ENCODE measurements around the gene GIT1. TPM values are rescaled to one million over a fixed set of nuclear protein-coding genes. Genes with fewer than 3 reads are reported as not detected.

GIT1 gene
- total RNA-seq, 8 experiments from 2014 or later, result 27.1 to 43.8 (median 32.0) TPM

DNA sequence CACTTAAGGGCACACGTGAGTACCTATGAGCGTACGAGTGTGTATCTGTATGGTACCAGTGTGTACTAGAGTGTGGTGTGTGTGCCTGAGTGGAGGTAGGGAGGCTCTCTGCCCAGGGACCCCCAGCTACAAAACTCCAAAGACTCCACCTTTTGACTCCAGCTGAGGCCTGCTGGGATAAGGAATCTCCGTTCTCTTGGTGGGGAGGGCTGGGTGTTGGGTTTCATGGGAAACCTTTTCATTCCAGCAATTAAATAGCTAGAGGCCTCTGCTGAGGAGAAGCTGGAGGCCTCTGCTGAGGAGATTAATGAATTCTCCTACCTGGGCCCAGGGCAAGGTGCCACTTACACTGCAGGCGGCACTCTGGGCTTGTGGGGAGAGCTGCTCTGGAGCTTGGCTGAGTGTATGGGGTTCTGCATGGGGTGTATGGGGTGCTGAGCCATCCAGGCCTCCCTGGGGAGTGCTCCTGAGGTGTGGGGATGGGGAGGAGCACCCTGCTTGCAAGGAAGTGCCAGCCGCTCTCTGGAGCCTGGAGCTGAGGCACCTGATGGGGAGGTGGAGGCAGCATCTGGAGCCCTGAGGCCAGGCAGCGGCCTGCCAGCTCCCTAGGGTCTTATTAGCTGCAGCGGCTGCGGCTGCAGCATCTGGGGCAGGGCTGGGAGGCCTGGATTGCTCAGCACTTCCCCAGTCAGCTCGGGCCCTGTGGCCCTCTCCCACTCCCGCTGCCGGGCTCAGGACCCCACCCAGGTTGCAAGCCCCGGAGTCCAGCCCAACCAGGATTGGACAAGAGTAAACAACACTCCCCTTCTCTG lies 8.1 kb upstream of the GIT1 start:
- in situ Hi-C loops (cut with MboI; ENCODE audit: low pct_unique_long_range_greater_than_20kb in 2 of 9, low sequenced_read_pairs in 9 of 9, unreplicated experiment in 9 of 9), result no loop called here
- Histone ChIP-seq H3K4me1 (replicated peaks in 1 of 2) (peaks cover 30 to 34% of the 10 kb centered on the region in 2 donors), H3K27ac (no peak overlapping the region), H3K4me3 (no peak overlapping the region)
- WGBS, 10 experiments, result 0 to 73% (median 35%) methylated on average over 1 to 6 of the region's 13 CpGs; no CpG with 5 or more reads in 4 of the 10 experiments
- ATAC-seq (replicated peaks in 6 of 8), result peak in 6 of 8 experiments; percentile 2 to 38 (median 14)

DNA sequence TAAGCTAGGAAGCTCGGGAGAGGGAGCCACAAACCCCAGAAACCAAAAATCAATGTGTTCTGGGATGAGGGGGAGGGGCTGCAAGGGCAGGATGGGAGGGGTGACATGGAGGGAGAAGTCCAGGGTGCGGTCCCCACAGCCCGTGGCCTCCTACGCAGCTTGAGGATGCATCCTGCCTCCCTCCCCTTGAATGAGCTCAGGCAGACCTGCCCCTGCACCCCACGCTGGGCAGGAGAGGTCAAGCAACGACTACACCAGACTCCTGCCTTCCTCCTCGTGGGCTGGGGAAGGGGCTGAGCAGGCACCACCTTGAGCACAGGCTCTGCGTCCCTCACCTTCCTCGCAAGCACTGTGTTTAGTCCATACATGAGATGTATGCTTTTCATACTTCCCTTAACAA lies 7.4 kb upstream of the GIT1 start:
- Histone ChIP-seq H3K4me3 (no peak overlapping the region), H3K4me1 (replicated peaks in 1 of 2) (peaks cover 37 to 42% of the 10 kb centered on the region in 2 donors)

DNA sequence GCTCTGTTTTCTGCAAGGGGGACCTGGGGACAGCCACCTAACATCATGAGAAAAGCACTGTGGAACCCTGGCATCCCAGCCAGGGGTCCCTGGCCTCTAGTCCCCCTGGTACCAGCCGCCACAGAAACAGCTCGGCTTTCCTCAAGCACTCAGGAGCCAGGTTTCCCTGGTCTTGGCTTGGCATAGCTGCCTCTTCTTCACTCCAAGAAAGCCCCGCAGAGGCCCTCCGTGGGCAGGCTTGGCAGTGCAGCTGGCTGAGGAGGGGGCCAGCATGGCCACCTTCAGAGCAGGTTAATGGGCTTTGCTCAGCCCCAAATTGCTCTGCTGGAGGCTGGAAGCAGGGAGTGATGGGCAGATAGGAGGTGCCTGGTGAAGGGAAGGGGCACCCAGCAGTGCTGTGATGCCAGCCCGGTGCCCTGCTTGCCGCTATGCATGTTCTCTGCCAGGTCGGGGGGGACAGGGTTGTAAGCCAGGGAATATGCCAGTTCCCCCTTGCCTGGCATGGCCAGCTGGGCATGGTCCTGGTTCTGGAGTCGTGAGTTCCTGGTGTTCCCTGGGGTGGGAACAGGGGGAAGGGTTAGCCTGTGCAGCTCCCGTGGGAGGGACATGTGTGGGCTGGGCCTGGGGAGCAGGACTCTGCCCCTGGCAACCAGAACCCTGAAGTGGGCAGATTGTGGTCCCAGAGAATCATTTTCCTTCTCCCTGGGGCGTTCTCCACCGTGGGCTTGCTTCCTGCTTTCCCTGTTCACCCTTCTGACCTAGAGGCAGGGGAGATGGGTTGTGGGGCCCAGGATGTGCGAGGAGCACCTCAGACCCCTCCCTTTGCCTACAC lies 6.7 kb upstream of the GIT1 start:
- Histone ChIP-seq H3K27ac (no peak overlapping the region), H3K4me1 (replicated peaks in 1 of 2) (peaks cover 42 to 46% of the 10 kb centered on the region in 2 donors), H3K4me3 (no peak overlapping the region)
- no peak for ATAC-seq (replicated peaks in 6 of 8)
- 60 to 100% (median 85%) methylated on average over 1 to 4 of the region's 12 CpGs; no CpG with 5 or more reads in 5 of the 10 experiments for WGBS, 10 experiments
- in situ Hi-C loops (cut with MboI; ENCODE audit: low pct_unique_long_range_greater_than_20kb in 2 of 9, low sequenced_read_pairs in 9 of 9, unreplicated experiment in 9 of 9), result no loop called here

More for the DNA sequence above, 7.4 kb upstream of the GIT1 start:
- no peak overlapping the region for H3K27ac ChIP-seq
- 93% methylated on average over 2 of the region's 9 CpGs; no CpG with 5 or more reads in 9 of the 10 experiments for WGBS, 10 experiments
- peak in 3 of 8 experiments; percentile 18 to 72 (median 66) for ATAC-seq (replicated peaks in 6 of 8)
- in situ Hi-C loops (cut with MboI; ENCODE audit: low pct_unique_long_range_greater_than_20kb in 2 of 9, low sequenced_read_pairs in 9 of 9, unreplicated experiment in 9 of 9), result no loop called here

DNA sequence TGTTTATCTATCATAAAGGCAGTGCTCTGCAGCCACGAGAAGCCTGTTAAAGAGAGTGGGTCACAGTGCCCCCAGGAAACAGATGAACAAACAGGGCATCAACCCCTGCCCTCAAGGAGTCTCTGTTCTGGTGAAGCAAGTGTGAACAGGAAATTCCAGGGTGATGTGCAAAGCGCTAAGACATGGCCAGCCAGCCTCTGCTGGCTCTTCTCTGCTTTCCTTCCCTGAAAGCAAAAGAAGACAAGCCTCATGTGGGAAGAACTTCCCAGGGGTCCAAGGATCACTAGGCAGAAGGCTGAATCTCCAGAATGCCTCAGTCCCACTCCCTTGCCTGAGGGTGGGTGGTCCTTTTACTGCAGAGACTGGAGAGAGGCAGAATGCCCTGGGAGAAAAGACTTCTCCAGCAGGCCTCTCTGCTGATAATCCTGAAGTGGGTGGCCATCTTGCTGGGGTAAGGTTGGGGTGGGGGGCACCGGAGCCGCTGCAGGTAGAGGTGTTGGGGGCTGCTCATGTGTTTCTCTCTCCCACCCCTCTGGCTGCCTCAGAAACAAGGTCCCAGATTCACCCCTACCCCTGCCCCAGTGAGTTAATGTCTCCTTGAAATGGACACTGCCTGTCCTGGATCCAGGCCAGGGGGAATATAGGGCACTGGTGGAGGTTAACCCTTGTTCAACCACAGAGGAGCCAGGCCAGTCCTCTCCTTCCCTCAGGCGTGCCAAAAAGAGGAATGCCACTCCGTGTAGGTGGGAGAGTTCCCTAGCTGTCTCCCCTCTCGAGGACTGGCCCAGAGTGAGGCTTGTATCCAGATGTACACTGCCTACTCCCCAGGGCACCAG lies 5.9 kb upstream of the GIT1 start:
- peaks cover 50 to 54% of the 10 kb centered on the region in 2 donors for H3K4me1 ChIP-seq (replicated peaks in 1 of 2)
- no peak overlapping the region for H3K4me3 ChIP-seq
- no peak for ATAC-seq (replicated peaks in 6 of 8)

DNA sequence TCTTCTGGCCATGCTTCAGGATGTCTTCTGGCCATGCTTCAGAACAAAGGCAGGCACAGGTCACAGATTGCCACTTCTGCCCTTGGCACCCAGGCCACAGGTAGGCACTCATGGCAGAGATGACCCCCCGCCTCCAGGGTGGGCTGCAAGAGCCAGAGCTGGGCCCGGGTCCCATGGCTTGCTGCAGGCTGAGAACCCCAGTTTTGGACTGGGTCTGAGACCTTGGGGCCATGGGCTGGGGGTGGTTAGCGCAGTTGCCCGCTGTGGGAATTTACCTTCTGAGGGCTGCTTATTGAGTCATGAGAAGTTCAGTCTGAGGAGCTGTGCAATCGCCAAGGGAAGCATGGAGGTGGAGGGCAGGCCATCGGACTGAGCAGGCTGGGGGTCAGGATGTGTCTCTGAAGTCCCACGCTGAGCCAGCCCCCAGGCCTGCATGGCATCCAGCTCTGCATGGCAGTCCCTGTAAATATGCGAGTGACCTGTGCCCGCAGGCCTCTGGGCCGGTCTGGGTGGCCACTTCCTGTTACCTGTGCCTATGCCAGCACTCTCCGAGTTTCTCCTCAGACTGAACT lies 5.2 kb upstream of the GIT1 start:
- ATAC-seq (replicated peaks in 6 of 8), result no peak
- 86 to 100% (median 100%) methylated on average over 1 to 8 of the region's 11 CpGs; no CpG with 5 or more reads in 5 of the 10 experiments for WGBS, 10 experiments
- in situ Hi-C loops (cut with MboI; ENCODE audit: low pct_unique_long_range_greater_than_20kb in 2 of 9, low sequenced_read_pairs in 9 of 9, unreplicated experiment in 9 of 9), result no loop called here
- Histone ChIP-seq H3K4me3 (peak overlapping the region; percentile 75 to 98 (median 88)), H3K27ac (no peak overlapping the region), H3K4me1 (replicated peaks in 1 of 2) (peaks cover 57 to 61% of the 10 kb centered on the region in 2 donors)

More for the DNA sequence above, 5.9 kb upstream of the GIT1 start:
- in situ Hi-C loops (cut with MboI; ENCODE audit: low pct_unique_long_range_greater_than_20kb in 2 of 9, low sequenced_read_pairs in 9 of 9, unreplicated experiment in 9 of 9), result no loop called here
- 20 to 71% (median 50%) methylated on average over 1 to 5 of the region's 7 CpGs; no CpG with 5 or more reads in 5 of the 10 experiments for WGBS, 10 experiments
- H3K27ac ChIP-seq, result no peak overlapping the region

GRCh38 chr17:29593591-29594518 lies 4.4 kb upstream of the GIT1 start:
- WGBS, 10 experiments, result 0 to 39% (median 8%) methylated on average over 1 to 8 of the region's 64 CpGs; no CpG with 5 or more reads in 7 of the 10 experiments
- peak overlapping the region; percentile 75 to 98 (median 88) for H3K4me3 ChIP-seq
- peak overlapping the region; percentile 68 to 79 for H3K27ac ChIP-seq
- in situ Hi-C loops (cut with MboI; ENCODE audit: low pct_unique_long_range_greater_than_20kb in 2 of 9, low sequenced_read_pairs in 9 of 9, unreplicated experiment in 9 of 9), result no loop called here
- no peak for ATAC-seq (replicated peaks in 6 of 8)
- H3K4me1 ChIP-seq (replicated peaks in 1 of 2), result peaks cover 57 to 62% of the 10 kb centered on the region in 2 donors

DNA sequence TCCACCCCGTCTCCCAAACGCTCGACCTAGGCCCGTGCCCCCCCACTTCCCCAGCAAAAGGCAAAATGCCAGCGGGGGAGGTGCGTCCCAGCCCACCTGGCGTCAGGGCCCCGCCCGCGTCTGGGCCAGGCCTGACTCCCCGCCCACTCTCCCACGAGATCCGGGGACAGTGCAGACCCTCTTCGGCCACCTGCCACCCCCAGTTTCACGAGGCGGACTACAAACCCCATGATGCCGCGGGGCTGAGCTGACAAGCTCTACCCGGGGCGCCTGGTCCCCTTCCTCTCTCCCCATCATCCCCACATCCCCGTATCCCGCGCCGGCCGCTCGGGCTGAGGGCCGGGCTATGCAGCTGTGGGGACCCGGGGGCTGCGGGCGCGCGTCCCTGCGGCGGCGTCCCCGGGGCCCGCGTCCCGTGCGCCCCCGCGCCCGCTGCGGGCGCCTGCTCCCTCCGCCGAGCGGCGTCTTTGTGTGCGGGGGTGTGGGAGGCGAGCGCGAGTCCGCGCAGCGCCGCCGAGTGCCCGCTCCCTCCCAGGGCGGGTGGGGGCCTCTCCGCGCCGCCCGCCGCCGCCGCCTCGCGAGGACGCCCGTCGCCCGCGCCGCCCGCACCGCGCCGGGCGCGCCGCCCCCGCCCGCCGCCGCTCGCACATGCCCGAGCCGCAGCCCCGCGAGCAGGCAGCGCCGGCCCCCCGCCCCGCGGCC lies 3.6 kb upstream of the GIT1 start, which contains the start of gene ANKRD13B:
Gene ANKRD13B, plus strand, starts transcription at position 283 of the 702 bp plus-strand sequence. CDS start 490 bp downstream, outside the sequence.
- Histone ChIP-seq H3K4me3 (peak within 1 kb of the TSS; percentile 75 to 98 (median 88)), H3K4me1 (replicated peaks in 1 of 2) (peaks cover 58 to 62% of the 10 kb centered on the region in 2 donors), H3K27ac (peak within 1 kb of the TSS; percentile 68 to 79)
- in situ Hi-C loops (cut with MboI; ENCODE audit: low pct_unique_long_range_greater_than_20kb in 2 of 9, low sequenced_read_pairs in 9 of 9, unreplicated experiment in 9 of 9), result no loop called here
- 7 to 20% methylated on average over 1 to 3 of the region's 96 CpGs; no CpG with 5 or more reads in 8 of the 10 experiments for WGBS, 10 experiments
- peak in 5 of 8 experiments; percentile 6 to 21 (median 17) for ATAC-seq (replicated peaks in 6 of 8)

DNA sequence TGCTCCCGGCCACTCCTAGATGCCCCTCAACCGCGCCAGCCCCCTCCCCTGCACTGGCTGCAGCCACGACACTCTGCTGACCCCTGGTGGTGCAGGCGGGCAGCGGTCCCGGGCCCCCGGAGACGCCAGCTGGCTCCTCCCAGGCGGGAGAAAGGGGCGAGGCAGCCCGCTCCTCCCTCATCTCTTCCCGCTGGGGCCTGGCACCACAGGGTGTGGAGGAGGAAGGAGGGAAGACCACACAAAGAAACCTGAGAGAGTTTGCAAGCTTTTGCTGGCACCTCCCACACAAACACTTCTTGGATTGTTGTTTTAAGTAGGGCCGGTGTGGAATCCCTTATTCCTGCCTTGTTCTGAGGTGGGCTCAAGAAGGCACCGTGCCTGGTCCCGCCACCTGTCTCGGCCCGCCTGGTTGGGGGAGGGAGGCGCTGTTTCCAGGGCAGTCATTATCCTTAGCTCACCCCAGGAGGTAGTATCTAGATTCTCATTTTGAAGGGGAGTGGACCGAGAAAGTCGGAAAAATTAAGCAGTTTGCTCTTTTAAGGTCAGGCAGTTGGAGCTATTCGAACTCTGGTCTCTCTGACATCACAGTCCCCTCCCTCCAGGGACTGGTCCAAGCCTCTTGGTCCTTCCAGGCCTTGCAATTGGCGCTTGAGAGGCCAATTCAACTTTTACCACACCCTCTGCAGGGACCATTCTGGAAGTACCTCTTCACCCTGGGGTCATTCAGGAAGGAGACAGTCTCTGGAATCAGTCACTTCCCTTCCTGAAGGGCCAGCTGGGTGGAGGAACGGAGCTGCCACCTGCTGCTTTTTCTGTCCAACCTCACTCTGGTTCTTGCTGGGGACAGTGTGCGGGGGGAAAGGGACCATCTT lies 2.5 kb upstream of the GIT1 start:
- H3K27ac ChIP-seq, result no peak overlapping the region
- H3K4me1 ChIP-seq (replicated peaks in 1 of 2), result peaks cover 52 to 58% of the 10 kb centered on the region in 2 donors
- WGBS, 10 experiments, result 1 to 83% (median 20%) methylated on average over 1 to 15 of the region's 25 CpGs; no CpG with 5 or more reads in 2 of the 10 experiments
- peak overlapping the region; percentile 2 to 98 (median 11) for H3K4me3 ChIP-seq
- in situ Hi-C loops (cut with MboI; ENCODE audit: low pct_unique_long_range_greater_than_20kb in 2 of 9, low sequenced_read_pairs in 9 of 9, unreplicated experiment in 9 of 9), result no loop called here
- peak; percentile 15 to 66 (median 62) for ATAC-seq (replicated peaks in 6 of 8)

GRCh38 chr17:29591146-29591736 lies 1.8 kb upstream of the GIT1 start:
- in situ Hi-C loops (cut with MboI; ENCODE audit: low pct_unique_long_range_greater_than_20kb in 2 of 9, low sequenced_read_pairs in 9 of 9, unreplicated experiment in 9 of 9), result no loop called here
- Histone ChIP-seq H3K27ac (peak overlapping the region; percentile 74 to 80), H3K4me1 (replicated peaks in 1 of 2) (peaks cover 45 to 50% of the 10 kb centered on the region in 2 donors), H3K4me3 (peak overlapping the region; percentile 2 to 21 (median 11))
- ATAC-seq (replicated peaks in 6 of 8), result peak; percentile 2 to 38 (median 18)
- 0 to 3% methylated on average over 1 to 8 of the region's 31 CpGs; no CpG with 5 or more reads in 8 of the 10 experiments for WGBS, 10 experiments
